Kidney (tissue), 14 donors: ENCODE results near the gene CRYL1. TPM values are rescaled to one million over a fixed set of nuclear protein-coding genes. Genes with fewer than 3 reads are reported as not detected.

ENCODE experiments used
- DNase-seq, 5 donors: peaks; one replicate each; pipeline ENCODE4 v3.0.0-alpha.2; 2013 to 2020
- FAIRE-seq: peaks from 2 replicates; lab custom pipeline; 2012; peaks lifted over from hg19 to GRCh38; lab: Jason Lieb, UNC
- H3K27ac ChIP-seq, 2 donors: one replicate each; pipeline ENCODE4 v1.7.0; 2013; ENCODE audit warnings: low read depth in 2 of 2, low read length in 2 of 2, inconsistent platforms in 1 of 2
- H3K27me3 ChIP-seq: one replicate; pipeline ENCODE4 v1.7.1; 2013; ENCODE audit warnings: low read length, inconsistent platforms; ENCODE audit not compliant: control insufficient read depth, insufficient read depth
- H3K36me3 ChIP-seq, 3 donors: one replicate each; pipeline versions ENCODE4 v1.7.0 to v1.7.1; 2013; ENCODE audit warnings: low read length in 3 of 3, control low read depth in 1 of 3, inconsistent platforms in 1 of 3; ENCODE audit not compliant: insufficient read depth in 3 of 3, control insufficient read depth in 2 of 3
- H3K4me1 ChIP-seq, 3 donors: one replicate each; pipeline versions ENCODE4 v1.7.0 to v1.7.1; 2013; ENCODE audit warnings: low read length in 3 of 3, inconsistent platforms in 1 of 3, low read depth in 1 of 3; ENCODE audit not compliant: control insufficient read depth in 2 of 3, insufficient read depth in 2 of 3
- H3K4me3 ChIP-seq, 3 donors: one replicate each; pipeline versions ENCODE4 v1.7.0 to v1.8.1; 2013; ENCODE audit warnings: low read length in 3 of 3, control low read depth in 1 of 3, inconsistent platforms in 1 of 3
- H3K9ac ChIP-seq, 3 donors: one replicate each; pipeline versions ENCODE4 v1.7.0 to v1.7.1; 2013; ENCODE audit warnings: low read length in 3 of 3, control low read depth in 1 of 3, inconsistent platforms in 1 of 3
- H3K9me3 ChIP-seq, 3 donors: one replicate each; pipeline versions ENCODE4 v1.7.0 to v1.7.1; 2013; ENCODE audit warnings: low read length in 3 of 3, control low read depth in 1 of 3, inconsistent platforms in 1 of 3; ENCODE audit not compliant: control insufficient read depth in 2 of 3, insufficient read depth in 1 of 3
- CTCF ChIP-seq: IDR thresholded peaks from 3 replicates; pipeline ENCODE4 v1.5.1; 2012; ENCODE audit warnings: mild to moderate bottlenecking, moderate library complexity, borderline replicate concordance; ENCODE audit not compliant: insufficient read depth; ENCODE audit errors: extremely low read depth
- intact Hi-C: fragments of 100-400 bp; cut with DNase I; formaldehyde crosslinking; loops from one replicate; pipeline ENCODE4 v1.11.1; 2022
- polyA plus RNA-seq: library from polyadenylated mRNA; stranded (reverse); fragments of 350-450 nt; fragmentation: Illumina TruSeq; extraction: RNeasy Lipid Tissue Mini Kit (QIAGEN cat#74804); gene quantifications from one replicate; pipeline ENCODE4 v1.2.3, GENCODE V29; 2014; ENCODE audit warnings: low read depth, low replicate concordance; ENCODE audit not compliant: insufficient read depth
- total RNA-seq: library from RNA; stranded (reverse); fragmentation: NEBNext Ultra II Directional; extraction: Animal tissue kit (Norgen Biotek cat#: 25700); gene quantifications from one replicate; pipeline ENCODE4 v1.2.1, GENCODE V29; 2021
- donor health status: control.
- donor health status: control.
- donor health status: control.
- donor health status: control.
- donor health status: control.
- donor health status: DM: yes; HTN: yes; CAD: no.
- donor health status: Normal renal cell carcinoma (clear cell type).

CRYL1 gene
- total and polyA plus RNA-seq, 2 donors from 2014 or later, result 130 to 462 TPM

GRCh38 chr13:20512042-20512683, 13.5 kb downstream of the CRYL1 start:
- DNase-seq (peak in 4 of 5 donors; percentile 65 to 67 (median 66)), FAIRE-seq (no peak)
- H3K9me3 ChIP-seq, result no peaks in the 10 kb centered on the region
- no peak for TF ChIP-seq CTCF
- peaks cover 0 to 29% (median 10%) of the 10 kb centered on the region in 3 donors for H3K4me1 ChIP-seq
- no peak overlapping the region for H3K4me3 ChIP-seq
- peaks cover 0 to 28% (median 13%) of the 10 kb centered on the region in 3 donors for H3K36me3 ChIP-seq
- H3K9ac ChIP-seq, result peak overlapping the region in 1 of 3 donors; percentile 31
- H3K27me3 ChIP-seq, result no peaks in the 10 kb centered on the region
- peak overlapping the region; percentile 87 for H3K27ac ChIP-seq
- intact Hi-C loops, result no loop called here

- peaks cover 0 to 24% (median 5%) of the 10 kb centered on the region in 3 donors for H3K36me3 ChIP-seq
- no peaks in the 10 kb centered on the region for H3K27me3 ChIP-seq
- no peak overlapping the region for H3K4me3 ChIP-seq
- no peaks in the 10 kb centered on the region for H3K9me3 ChIP-seq
- intact Hi-C loops, result no loop called here
- H3K9ac ChIP-seq, result peak overlapping the region in 1 of 3 donors; percentile 57
- FAIRE-seq, result no peak
- no peak for TF ChIP-seq CTCF
- peak overlapping the region; percentile 85 to 91 for H3K27ac ChIP-seq
- DNase-seq, result no peak
- peaks cover 0 to 40% (median 27%) of the 10 kb centered on the region in 3 donors for H3K4me1 ChIP-seq
Measured at GRCh38 chr13:20506696-20507095, 19.0 kb downstream of the CRYL1 start.

GRCh38 chr13:20505405-20506366, 20.0 kb downstream of the CRYL1 start:
- peak overlapping the region; percentile 85 to 91 for H3K27ac ChIP-seq
- intact Hi-C loops, result no loop called here
- peak overlapping the region in 1 of 3 donors; percentile 21 for H3K4me3 ChIP-seq
- FAIRE-seq (peak; percentile 35), DNase-seq (no peak)
- H3K9me3 ChIP-seq, result no peaks in the 10 kb centered on the region
- peak overlapping the region in 1 of 3 donors; percentile 57 for H3K9ac ChIP-seq
- peaks cover 0 to 18% (median 3%) of the 10 kb centered on the region in 3 donors for H3K36me3 ChIP-seq
- peaks cover 0 to 38% (median 22%) of the 10 kb centered on the region in 3 donors for H3K4me1 ChIP-seq
- H3K27me3 ChIP-seq, result no peaks in the 10 kb centered on the region
- TF ChIP-seq CTCF, result no peak
